CD4-positive, alpha-beta T cell (primary cell): ENCODE data around the gene SPATA2L. TPM values are rescaled to one million over a fixed set of nuclear protein-coding genes. Genes with fewer than 3 reads are reported as not detected.
"Not testable (repeated sequence)": the region's sequence is repeated elsewhere in the genome, so short reads cannot be mapped to it uniquely, and the experiment has no call there.

Experiments used
- ATAC-seq: fragments of 200-7000 bp; cut with Tn5 transposase; one replicate; pipeline ENCODE4 v1.10.0; 2022; ENCODE audit warnings: mild to moderate bottlenecking; ENCODE audit not compliant: poor library complexity
- CTCF ChIA-PET: fragments of 350-600 bp; sonication (Branson Sonifier 250); formaldehyde crosslinking; loops from one replicate; lab custom pipeline; 2021; ENCODE audit warnings: antibody characterized with exemption, inconsistent platforms; lab: Charles Lee
- POLR2A ChIA-PET: fragments of 350-600 bp; sonication (Branson Sonifier 250); formaldehyde crosslinking; loops from one replicate; lab custom pipeline; 2021; ENCODE audit warnings: antibody characterized with exemption, inconsistent platforms; lab: Charles Lee
- DNase-seq, 14 experiments: peaks; one replicate each; pipeline ENCODE4 v3.0.0-alpha.2; 2013 to 2020; ENCODE audit warnings: mixed read lengths in 2 of 14
- H3K27ac ChIP-seq, 2 donors: one replicate each; pipeline versions ENCODE4 v1.5.1 to v1.7.0; 2013; ENCODE audit warnings: low read length in 2 of 2, low read depth in 1 of 2, mild to moderate bottlenecking in 1 of 2
- H3K27me3 ChIP-seq, 2 experiments: 1 replicate in 1 of 2; 2 replicates in 1 of 2; pipeline versions ENCODE4 v1.6.1 to v1.7.0; 2013; ENCODE audit warnings: low read length in 2 of 2, control low read depth in 1 of 2, mild to moderate bottlenecking in 1 of 2, moderate library complexity in 1 of 2; ENCODE audit not compliant: insufficient read depth in 2 of 2, control insufficient read depth in 1 of 2
- H3K36me3 ChIP-seq: one replicate; pipeline ENCODE4 v1.6.1; 2013; ENCODE audit warnings: low read length, control low read depth; ENCODE audit not compliant: insufficient read depth
- H3K4me1 ChIP-seq: one replicate; pipeline ENCODE4 v1.6.1; 2013; ENCODE audit warnings: low read length, control low read depth; ENCODE audit not compliant: insufficient read depth
- H3K4me3 ChIP-seq: one replicate; pipeline ENCODE4 v1.5.1; 2013; ENCODE audit warnings: mild to moderate bottlenecking, low read length, moderate library complexity
- H3K9me3 ChIP-seq, 2 experiments: 1 replicate in 1 of 2; 2 replicates in 1 of 2; pipeline versions ENCODE4 v1.6.1 to v1.7.0; 2013; ENCODE audit warnings: low read length in 2 of 2, mild to moderate bottlenecking in 2 of 2, control low read depth in 1 of 2, moderate library complexity in 1 of 2; ENCODE audit not compliant: control insufficient read depth in 1 of 2, insufficient read depth in 1 of 2
- H3K27ac Mint-ChIP-seq: one replicate; pipeline ENCODE4 v1.8.0; 2020; ENCODE audit warnings: mixed read lengths
- H3K27me3 Mint-ChIP-seq: one replicate; pipeline ENCODE4 v1.8.0; 2021; ENCODE audit warnings: mixed read lengths
- H3K36me3 Mint-ChIP-seq: one replicate; pipeline ENCODE4 v1.8.0; 2021; ENCODE audit warnings: low read depth, mixed read lengths
- H3K4me1 Mint-ChIP-seq: one replicate; pipeline ENCODE4 v1.8.0; 2021; ENCODE audit warnings: low read depth, mixed read lengths
- H3K4me3 Mint-ChIP-seq: one replicate; pipeline ENCODE4 v1.8.0; 2020; ENCODE audit warnings: mild to moderate bottlenecking, mixed read lengths
- H3K9me3 Mint-ChIP-seq: one replicate; pipeline ENCODE4 v1.8.0; 2020; ENCODE audit warnings: mixed read lengths
- CTCF ChIP-seq: fragments of 200-600 bp; IDR thresholded peaks from one replicate; pipeline ENCODE4 v1.8.0; 2022; ENCODE audit warnings: antibody characterized with exemption, mild to moderate bottlenecking
- intact Hi-C, 2 experiments: fragments of 100-400 bp; cut with DNase I in 1 of 2; cut with micrococcal nuclease in 1 of 2; formaldehyde crosslinking; loops; one replicate each; pipeline versions ENCODE4 v1.15.1 to v1.9.0; 2023 to 2025; cut with DNase I, micrococcal nuclease
- total RNA-seq, 174 experiments: library from RNA in 2 of 174; stranded (reverse) in 2 of 174; gene quantifications; one replicate each; pipeline ENCODE4 v1.2.3 and lab custom pipeline; 2021 to 2026

SPATA2L gene
- total RNA-seq, 2 experiments from 2014 or later: 26.1 to 28.3 TPM

- H3K36me3 Mint-ChIP-seq: peaks cover 30% of the 10 kb centered on the region
- ChIA-PET CTCF (interaction anchor here (1.4 to 3.5 kb wide), 5 partner anchors 12 to 212 kb away, joined by 3 to 37 read pairs (median 11); partner anchors contain the start of gene CDK10), POLR2A (interaction anchor here (0.9 to 4.4 kb wide), 5 partner anchors 12 to 211 kb away, joined by 3 to 35 read pairs (median 5); partner anchors contain the start of genes CDK10 and TCF25)
- H3K9me3 Mint-ChIP-seq, ATAC-seq, H3K27me3 ChIP-seq, H3K27me3 Mint-ChIP-seq, H3K9me3 ChIP-seq, intact Hi-C loops, H3K4me3 ChIP-seq, DNase-seq, H3K27ac ChIP-seq: not testable (repeated sequence)
- H3K4me1 Mint-ChIP-seq: peaks cover 16% of the 10 kb centered on the region
- peak overlapping the region; percentile 13 for H3K4me3 Mint-ChIP-seq
- Histone ChIP-seq H3K4me1 (peaks cover 44% of the 10 kb centered on the region), H3K36me3 (peaks cover 13% of the 10 kb centered on the region)
- H3K27ac Mint-ChIP-seq: peak overlapping the region; percentile 55
Observed at GRCh38 chr16:89698717-89699116, 2.8 kb downstream of the SPATA2L start.

- H3K36me3 ChIP-seq: peaks cover 20% of the 10 kb centered on the region
- Mint-ChIP-seq H3K4me1 (peaks cover 19% of the 10 kb centered on the region), H3K27me3 (no peaks in the 10 kb centered on the region), H3K36me3 (peaks cover 38% of the 10 kb centered on the region), H3K27ac (no peak overlapping the region), H3K9me3 (no peaks in the 10 kb centered on the region), H3K4me3 (peak overlapping the region; percentile 11)
- intact Hi-C loops: no loop called here
- H3K27ac ChIP-seq: no peak overlapping the region
- H3K4me1 ChIP-seq: peaks cover 44% of the 10 kb centered on the region
- no peaks in the 10 kb centered on the region for H3K9me3 ChIP-seq
- DNase-seq (peak in 1 of 14 experiments; percentile 47), ATAC-seq (no peak)
- ChIA-PET POLR2A (interaction anchor here (0.5 to 4.4 kb wide), 4 partner anchors 11 to 181 kb away, joined by 3 to 35 read pairs (median 4); partner anchors contain the start of genes CDK10 and TCF25), CTCF (no interaction called here)
- H3K4me3 ChIP-seq: no peak overlapping the region
- no peak for TF ChIP-seq CTCF
- no peaks in the 10 kb centered on the region for H3K27me3 ChIP-seq
Observed at GRCh38 chr16:89697616-89698331, 3.7 kb downstream of the SPATA2L start.

- TF ChIP-seq CTCF: no peak
- H3K27ac Mint-ChIP-seq: no peak overlapping the region
- CTCF ChIA-PET: no interaction called here
- no peaks in the 10 kb centered on the region for H3K27me3 Mint-ChIP-seq
- H3K36me3 Mint-ChIP-seq: peaks cover 38% of the 10 kb centered on the region
- peaks cover 14% of the 10 kb centered on the region for H3K4me1 Mint-ChIP-seq
- peak in 1 of 14 experiments; percentile 45 for DNase-seq
- ATAC-seq: no peak
- Histone ChIP-seq H3K36me3 (peaks cover 24% of the 10 kb centered on the region), H3K27me3 (no peaks in the 10 kb centered on the region), H3K27ac (no peak overlapping the region), H3K4me1 (peaks cover 40% of the 10 kb centered on the region), H3K4me3 (no peak overlapping the region), H3K9me3 (no peaks in the 10 kb centered on the region)
- H3K9me3 Mint-ChIP-seq: no peaks in the 10 kb centered on the region
- POLR2A ChIA-PET: interaction anchor here (0.5 to 1.9 kb wide), 5 partner anchors 11 to 180 kb away, joined by 3 to 7 read pairs (median 4); partner anchors contain the start of gene CDK10
- H3K4me3 Mint-ChIP-seq: no peak overlapping the region
- intact Hi-C loops: no loop called here
Observed at GRCh38 chr16:89697161-89697615, 4.3 kb downstream of the SPATA2L start.
